HG03066 (cell line): ENCODE measurements around the gene SPNS3.
A peak's percentile ranks its signal among the peaks of the same experiment; 100 is the strongest.

Experiments
- ATAC-seq: cut with Tn5 transposase; IDR thresholded peaks from one replicate; pipeline ENCODE4 v1.9.1; 2021; ENCODE audit warnings: low read depth; ENCODE audit not compliant: unreplicated experiment

The SPNS3 gene

GRCh38 chr17:4433515-4434031, at the start of gene SPNS3:
TSS of gene SPNS3 (plus strand) at chr17:4433940. CDS start at chr17:4433968, 28 bp downstream.
- ATAC-seq: no peak

GRCh38 chr17:4386406-4386805, 47.3 kb upstream of the SPNS3 start:
- ATAC-seq: no peak

GRCh38 chr17:4387137-4387536, 46.6 kb upstream of the SPNS3 start:
- no peak for ATAC-seq

GRCh38 chr17:4389079-4389478, 44.7 kb upstream of the SPNS3 start:
- ATAC-seq: no peak

- ATAC-seq: no peak
These were observed 39.9 kb upstream of the SPNS3 start for GRCh38 chr17:4393806-4394205.

GRCh38 chr17:4394208-4395110, 39.3 kb upstream of the SPNS3 start:
- ATAC-seq: no peak

- ATAC-seq: no peak
These were observed 38.6 kb upstream of the SPNS3 start for GRCh38 chr17:4395111-4395478.

- ATAC-seq: no peak
These were observed 35.9 kb upstream of the SPNS3 start for GRCh38 chr17:4397840-4398239.

GRCh38 chr17:4405038-4405669, 28.6 kb upstream of the SPNS3 start:
- ATAC-seq: no peak

GRCh38 chr17:4405699-4406098, 28.0 kb upstream of the SPNS3 start:
- ATAC-seq: no peak

- no peak for ATAC-seq
These were observed 27.4 kb upstream of the SPNS3 start for GRCh38 chr17:4406386-4406785.

GRCh38 chr17:4407216-4407615, 26.5 kb upstream of the SPNS3 start:
- ATAC-seq: no peak

GRCh38 chr17:4407851-4408250, 25.9 kb upstream of the SPNS3 start:
- no peak for ATAC-seq

- no peak for ATAC-seq
These were observed 24.1 kb upstream of the SPNS3 start for GRCh38 chr17:4409659-4410058.

- no peak for ATAC-seq
These were observed 22.5 kb upstream of the SPNS3 start for GRCh38 chr17:4411201-4411600.

GRCh38 chr17:4412933-4413831, 20.6 kb upstream of the SPNS3 start:
- peak; percentile 68 for ATAC-seq

- no peak for ATAC-seq
These were observed 16.5 kb upstream of the SPNS3 start for GRCh38 chr17:4417129-4417667.

GRCh38 chr17:4420692-4421131, 13.0 kb upstream of the SPNS3 start:
- no peak for ATAC-seq

- ATAC-seq: no peak
These were observed 10.9 kb upstream of the SPNS3 start for GRCh38 chr17:4422864-4423263.

GRCh38 chr17:4425398-4425797, 8.3 kb upstream of the SPNS3 start:
- ATAC-seq: no peak
